Epithelial cell of proximal tubule (primary cell): ENCODE data around the gene ZSCAN5C. TPM values are rescaled to one million over a fixed set of nuclear protein-coding genes. Genes with fewer than 3 reads are reported as not detected.
A peak's percentile ranks its signal among the peaks of the same experiment; 100 is the strongest.
"Not testable (repeated sequence)": the region's sequence is repeated elsewhere in the genome, so short reads cannot be mapped to it uniquely, and the experiment has no call there.

ENCODE experiments used
- DNase-seq: peaks from one replicate; pipeline ENCODE4 v3.0.0-alpha.2; 2011; ENCODE audit warnings: low read depth
- H3K4me3 ChIP-seq: 2 replicates; pipeline ENCODE4 v1.5.1; 2011; ENCODE audit warnings: low read depth, mild to moderate bottlenecking, low read length
- total RNA-seq: library from RNA; depleted of rRNA; stranded (reverse); fragments of >200 nt; gene quantifications from 2 replicates; pipeline ENCODE4 v1.2.3, GENCODE V29; 2015
- TF ChIP-seq, protein P1 (sequence below): conservative IDR thresholded peaks from 2 replicates; pipeline ENCODE4 v1.5.1; 2012; ENCODE audit warnings: low read depth, mild to moderate bottlenecking, low read length

ZSCAN5C gene
- total RNA-seq, 1 donor from 2014 or later, result not detected

DNA sequence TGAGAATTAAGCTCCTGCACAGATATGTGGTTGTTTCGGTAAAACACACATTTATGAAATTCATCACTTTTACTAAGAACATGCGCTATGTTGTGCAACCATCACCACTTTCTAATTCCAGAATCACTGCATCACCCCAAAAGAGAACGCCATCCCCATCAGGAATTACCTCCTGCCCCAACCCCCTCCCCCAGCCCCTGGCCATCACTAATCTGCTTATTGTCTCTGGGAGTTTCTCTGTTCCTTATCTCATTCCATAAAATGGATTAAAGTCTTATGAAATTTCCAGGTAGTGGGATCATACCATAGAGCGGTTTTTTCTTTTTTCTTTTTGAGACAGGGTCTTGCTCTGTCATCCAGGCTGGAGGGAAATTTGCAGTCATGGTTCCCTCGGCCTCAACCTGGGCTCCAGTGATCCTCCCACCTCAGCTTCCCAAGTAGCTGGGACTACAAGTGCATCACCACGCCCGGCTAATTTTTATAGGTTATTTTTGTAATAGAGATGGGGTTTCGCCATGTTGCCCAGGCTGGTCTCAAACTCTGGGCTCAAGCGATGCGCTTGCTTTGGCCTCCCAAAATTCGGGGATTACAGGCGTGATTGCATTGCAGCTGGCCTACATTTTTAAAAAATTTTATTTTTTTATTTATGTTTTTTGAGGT lies 8.0 kb upstream of the ZSCAN5C start:
- no peak overlapping the region for H3K4me3 ChIP-seq
- TF ChIP-seq, protein P1, sequence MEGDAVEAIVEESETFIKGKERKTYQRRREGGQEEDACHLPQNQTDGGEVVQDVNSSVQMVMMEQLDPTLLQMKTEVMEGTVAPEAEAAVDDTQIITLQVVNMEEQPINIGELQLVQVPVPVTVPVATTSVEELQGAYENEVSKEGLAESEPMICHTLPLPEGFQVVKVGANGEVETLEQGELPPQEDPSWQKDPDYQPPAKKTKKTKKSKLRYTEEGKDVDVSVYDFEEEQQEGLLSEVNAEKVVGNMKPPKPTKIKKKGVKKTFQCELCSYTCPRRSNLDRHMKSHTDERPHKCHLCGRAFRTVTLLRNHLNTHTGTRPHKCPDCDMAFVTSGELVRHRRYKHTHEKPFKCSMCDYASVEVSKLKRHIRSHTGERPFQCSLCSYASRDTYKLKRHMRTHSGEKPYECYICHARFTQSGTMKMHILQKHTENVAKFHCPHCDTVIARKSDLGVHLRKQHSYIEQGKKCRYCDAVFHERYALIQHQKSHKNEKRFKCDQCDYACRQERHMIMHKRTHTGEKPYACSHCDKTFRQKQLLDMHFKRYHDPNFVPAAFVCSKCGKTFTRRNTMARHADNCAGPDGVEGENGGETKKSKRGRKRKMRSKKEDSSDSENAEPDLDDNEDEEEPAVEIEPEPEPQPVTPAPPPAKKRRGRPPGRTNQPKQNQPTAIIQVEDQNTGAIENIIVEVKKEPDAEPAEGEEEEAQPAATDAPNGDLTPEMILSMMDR, result no peak
- DNase-seq, result no peak

DNA sequence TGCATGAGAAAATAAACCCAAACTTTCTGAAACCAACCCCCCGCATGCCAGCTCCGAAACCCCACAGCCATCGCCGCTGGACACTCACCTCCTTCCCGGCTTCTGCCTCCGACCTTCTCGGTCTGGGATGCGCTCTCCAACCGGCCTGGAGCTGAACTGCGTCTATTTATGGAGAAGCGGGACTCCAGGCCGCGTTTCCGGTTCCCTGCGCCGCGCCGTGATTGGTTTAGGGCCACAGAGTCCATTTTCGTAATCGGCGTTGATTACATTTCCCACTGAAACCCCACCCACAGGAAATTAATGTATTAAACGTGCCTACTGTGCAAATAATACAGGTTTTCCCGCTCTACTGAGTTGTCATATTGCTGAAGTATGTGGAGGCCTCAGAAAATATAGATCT lies 4.4 kb upstream of the ZSCAN5C start, which contains the start of gene ZSCAN5B:
ZSCAN5B (minus strand) TSS at position 138 of the 400 bp plus-strand sequence. CDS start 4,731 bp downstream, outside the sequence.
- H3K4me3 ChIP-seq, DNase-seq: not testable (repeated sequence)

DNA sequence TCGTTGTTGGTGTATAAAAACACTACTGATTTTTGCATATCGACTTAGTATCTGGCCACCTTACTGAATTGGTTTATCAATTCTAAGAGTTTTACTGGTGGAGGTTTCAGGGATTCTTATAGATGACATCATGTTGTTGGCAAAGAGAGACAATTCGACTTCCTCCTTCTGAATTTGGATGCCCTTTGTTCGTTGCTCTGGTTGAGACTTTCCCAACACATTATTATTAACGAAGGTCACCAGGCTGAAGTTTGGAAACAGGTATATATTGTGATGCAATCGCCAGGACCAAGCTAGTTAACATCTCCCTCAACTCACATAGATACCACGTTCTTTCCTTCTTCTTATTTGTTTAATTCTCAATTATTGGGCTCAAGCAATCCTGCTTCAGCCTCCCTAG lies 2.4 kb upstream of the ZSCAN5C start:
- DNase-seq, result no peak
- TF ChIP-seq, protein P1, result no peak
- H3K4me3 ChIP-seq, result no peak overlapping the region

DNA sequence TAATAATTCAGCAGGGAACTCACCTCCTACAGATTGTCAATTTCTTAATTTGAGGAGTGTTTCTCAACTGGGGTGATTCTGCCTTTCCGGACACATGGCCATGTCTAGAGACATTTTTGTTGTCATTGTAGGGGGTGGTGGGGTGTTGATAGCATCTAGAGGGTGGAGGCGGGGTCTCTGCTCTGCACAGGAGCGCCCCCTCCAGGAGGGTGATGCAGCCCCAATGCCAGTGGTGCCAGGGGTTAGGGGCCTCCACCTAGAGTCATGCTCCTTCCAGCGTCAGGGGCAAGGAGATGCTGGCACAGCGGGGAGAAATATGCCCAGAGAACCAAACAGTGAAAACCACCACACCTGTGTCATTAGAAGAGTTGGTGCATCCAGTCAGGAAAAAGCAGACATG lies 5.5 kb downstream of the ZSCAN5C start:
- not testable (repeated sequence) for DNase-seq, H3K4me3 ChIP-seq

DNA sequence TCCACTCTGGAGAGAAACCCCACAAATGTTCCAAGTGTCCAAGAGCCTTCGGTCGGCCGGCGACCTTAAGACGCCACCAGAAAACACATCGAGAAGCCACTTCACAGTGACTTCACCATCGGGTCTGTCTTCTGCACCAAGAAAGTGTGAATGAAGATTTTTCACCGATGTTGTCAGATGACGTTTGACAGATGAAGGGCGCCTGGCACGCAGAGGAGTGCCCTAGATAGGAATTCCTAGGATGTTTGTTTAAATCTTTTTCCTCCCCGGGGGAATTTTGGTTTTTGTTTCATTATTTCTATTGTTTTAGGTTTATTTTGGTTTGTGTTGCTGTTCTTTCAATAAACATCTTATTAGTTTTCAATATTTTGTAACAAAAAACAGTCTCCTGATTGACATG lies 7.0 kb downstream of the ZSCAN5C start:
- no peak for DNase-seq
- TF ChIP-seq, protein P1, result no peak
- no peak overlapping the region for H3K4me3 ChIP-seq

DNA sequence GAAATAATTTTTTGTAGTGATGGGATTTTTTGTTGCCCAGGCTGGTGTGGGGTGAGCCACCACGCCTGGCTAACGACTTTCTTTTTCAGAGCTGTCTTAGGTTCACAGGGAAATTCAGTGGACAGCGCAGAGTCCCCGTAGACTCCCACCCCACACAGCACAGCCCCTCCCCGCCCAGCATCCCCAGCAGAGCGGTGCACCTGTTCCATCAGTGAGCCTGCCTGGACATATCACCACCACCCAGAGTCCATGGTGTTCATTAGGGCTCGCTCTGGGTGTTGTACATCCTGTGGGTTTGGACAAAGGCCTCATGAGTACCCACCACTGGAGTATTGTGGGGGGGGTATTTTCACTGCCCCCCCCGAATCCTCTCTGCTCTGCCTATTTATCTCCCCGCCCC lies 8.0 kb downstream of the ZSCAN5C start:
- H3K4me3 ChIP-seq, DNase-seq: not testable (repeated sequence)

DNA sequence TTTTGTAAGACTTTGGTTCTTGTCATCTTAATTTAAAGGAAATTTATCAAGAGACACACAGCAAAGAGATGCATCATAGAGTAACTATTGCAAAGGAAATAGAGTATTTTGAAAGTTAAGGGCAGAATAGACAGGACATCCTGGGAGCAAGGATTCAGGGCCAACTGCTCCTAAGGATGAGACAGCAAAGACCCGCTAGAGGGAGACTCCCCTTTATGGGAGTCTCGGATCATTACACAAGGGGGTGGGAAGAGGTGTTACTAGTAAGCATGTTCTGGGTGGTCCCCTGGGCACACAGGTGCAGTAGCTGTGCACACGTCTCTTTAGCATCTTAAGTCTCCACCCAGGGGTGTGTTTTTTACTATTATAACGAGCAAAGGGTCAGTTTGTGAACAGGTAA lies 9.6 kb downstream of the ZSCAN5C start:
- H3K4me3 ChIP-seq, result no peak overlapping the region
- no peak for DNase-seq

DNA sequence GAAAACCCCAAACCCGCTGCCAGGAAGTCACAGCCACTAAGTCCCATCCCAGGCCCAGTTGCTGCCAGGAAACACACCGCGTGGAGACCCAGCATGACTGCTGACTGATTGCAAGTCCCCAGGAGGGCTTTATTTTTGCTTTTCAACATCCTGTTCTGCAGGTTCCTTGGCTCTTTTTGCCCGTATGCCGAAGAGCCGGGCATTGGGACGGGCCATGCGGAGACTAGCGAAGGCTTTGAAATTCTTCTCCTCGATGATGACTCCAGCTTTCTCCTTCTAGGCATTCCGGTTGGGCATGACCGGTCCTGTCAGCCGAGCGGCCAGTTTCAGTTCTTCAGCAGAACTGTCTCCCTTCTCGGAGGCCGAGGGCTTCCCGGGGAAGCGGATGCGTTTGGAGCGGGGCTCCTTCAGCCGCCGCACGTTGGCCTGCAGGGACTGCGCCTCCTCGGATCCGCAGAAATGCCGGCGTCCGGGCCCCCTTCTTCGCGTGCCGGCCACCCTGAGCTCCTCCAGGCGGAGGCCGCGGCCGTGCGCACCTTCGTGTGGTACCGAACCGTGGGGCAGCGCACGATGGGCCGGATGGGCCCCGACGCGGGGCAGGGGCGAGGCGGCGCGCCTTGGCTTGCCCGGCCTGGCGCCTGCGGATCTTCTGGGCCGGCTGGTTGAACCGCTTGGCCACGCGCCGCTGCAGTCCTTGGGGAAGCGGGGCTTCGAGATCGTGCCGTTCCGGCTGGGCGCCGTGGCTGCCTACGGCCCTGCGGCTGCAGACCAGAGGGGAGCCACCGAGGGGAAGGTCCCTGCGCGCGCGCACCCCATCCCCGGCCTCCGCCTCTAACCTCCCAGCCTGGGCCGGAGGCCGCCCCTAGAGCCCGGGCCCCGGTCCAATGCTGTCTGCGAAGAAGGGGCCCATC lies 15.2 kb downstream of the ZSCAN5C start:
- TF ChIP-seq, protein P1, result no peak
- H3K4me3 ChIP-seq, result peak overlapping the region; percentile 38
- DNase-seq, result no peak

More for the DNA sequence above, 9.6 kb downstream of the ZSCAN5C start:
- TF ChIP-seq, protein P1, result no peak
